Peyer's patch (tissue), 4 donors: ENCODE results near the gene DUOXA1. TPM values are rescaled to one million over a fixed set of nuclear protein-coding genes. Genes with fewer than 3 reads are reported as not detected.
"Not testable (repeated sequence)": the region's sequence is repeated elsewhere in the genome, so short reads cannot be mapped to it uniquely, and the experiment has no call there.

ENCODE experiments used
- DNase-seq, 3 donors: peaks; one replicate each; pipeline ENCODE4 v3.0.0-alpha.2; 2017 to 2019
- H3K27ac ChIP-seq, 4 donors: fragments of 200-600 bp; sonication (generic); one replicate each; pipeline ENCODE4 v1.5.1; 2016 to 2019
- H3K27me3 ChIP-seq, 2 donors: fragments of 200-600 bp; sonication (generic); one replicate each; pipeline ENCODE4 v1.5.1; 2019
- H3K36me3 ChIP-seq, 3 donors: fragments of 200-600 bp; sonication (generic); one replicate each; pipeline ENCODE4 v1.5.1; 2016 to 2019
- H3K4me1 ChIP-seq, 4 donors: fragments of 200-600 bp; sonication (generic); one replicate each; pipeline ENCODE4 v1.5.1; 2016 to 2019
- H3K4me3 ChIP-seq, 4 donors: fragments of 200-600 bp; sonication (generic); 1 replicate in 3 of 4; 2 replicates in 1 of 4; pipeline ENCODE4 v1.5.1; 2016 to 2019; ENCODE audit warnings: mild to moderate bottlenecking in 1 of 4
- H3K9me3 ChIP-seq, 4 donors: fragments of 200-600 bp; sonication (generic); one replicate each; pipeline ENCODE4 v1.5.1; 2016 to 2019; ENCODE audit warnings: mild to moderate bottlenecking in 1 of 4
- CTCF ChIP-seq, 6 experiments: fragments of 450-650 bp in 4 of 6; fragments of 200-600 bp in 2 of 6; sonication (generic) in 1 of 6; IDR thresholded peaks; one replicate each; pipeline ENCODE4 v1.5.1; 2017 to 2019; ENCODE audit warnings: antibody characterized with exemption in 6 of 6, mild to moderate bottlenecking in 3 of 6, moderate library complexity in 1 of 6
- POLR2A ChIP-seq, 2 donors: fragments of 450-650 bp; IDR thresholded peaks; one replicate each; pipeline ENCODE4 v1.5.1; 2017; ENCODE audit warnings: antibody characterized with exemption in 2 of 2, mild to moderate bottlenecking in 2 of 2, moderate library complexity in 2 of 2
- total RNA-seq, 4 donors: library from RNA; depleted of rRNA; stranded (reverse); fragments of >200 nt; gene quantifications; one replicate each; pipeline ENCODE4 v1.1.0, GENCODE V29; 2016

The DUOXA1 gene
- total RNA-seq, 4 donors from 2014 or later, result 1.2 TPM; not detected in 3

- H3K27me3 ChIP-seq, result peaks cover 0 to 7% of the 10 kb centered on the region in 2 donors
- no peak for TF ChIP-seq POLR2A (IDR thresholded peaks at IDR 0.05)
- no peak for TF ChIP-seq CTCF (IDR thresholded peaks at IDR 0.05)
- no peak for DNase-seq
- H3K4me3 ChIP-seq, result no peak overlapping the region
- no peaks in the 10 kb centered on the region for H3K36me3 ChIP-seq
- peaks cover 0 to 7% (median 4%) of the 10 kb centered on the region in 4 donors for H3K4me1 ChIP-seq
- no peaks in the 10 kb centered on the region for H3K9me3 ChIP-seq
- H3K27ac ChIP-seq, result no peak overlapping the region
Observed at GRCh38 chr15:45139770-45140169, 10.1 kb upstream of the DUOXA1 start.

- TF ChIP-seq CTCF (IDR thresholded peaks at IDR 0.05), result no peak
- DNase-seq, result no peak
- Histone ChIP-seq H3K27ac (no peak overlapping the region), H3K4me3 (no peak overlapping the region), H3K4me1 (peaks cover 0 to 9% (median 4%) of the 10 kb centered on the region in 4 donors), H3K9me3 (no peaks in the 10 kb centered on the region), H3K27me3 (peaks cover 0 to 8% of the 10 kb centered on the region in 2 donors), H3K36me3 (no peaks in the 10 kb centered on the region)
Observed at GRCh38 chr15:45138814-45139765, 9.4 kb upstream of the DUOXA1 start.

- H3K27me3 ChIP-seq, result peaks cover 0 to 8% of the 10 kb centered on the region in 2 donors
- no peak for DNase-seq
- H3K4me1 ChIP-seq, result peaks cover 0 to 9% (median 4%) of the 10 kb centered on the region in 4 donors
- no peaks in the 10 kb centered on the region for H3K36me3 ChIP-seq
- no peak overlapping the region for H3K27ac ChIP-seq
- TF ChIP-seq CTCF (IDR thresholded peaks at IDR 0.05), result no peak
- TF ChIP-seq POLR2A (IDR thresholded peaks at IDR 0.05), result no peak
- no peaks in the 10 kb centered on the region for H3K9me3 ChIP-seq
- no peak overlapping the region for H3K4me3 ChIP-seq
Observed at GRCh38 chr15:45137703-45138102, 8.0 kb upstream of the DUOXA1 start.

DNA sequence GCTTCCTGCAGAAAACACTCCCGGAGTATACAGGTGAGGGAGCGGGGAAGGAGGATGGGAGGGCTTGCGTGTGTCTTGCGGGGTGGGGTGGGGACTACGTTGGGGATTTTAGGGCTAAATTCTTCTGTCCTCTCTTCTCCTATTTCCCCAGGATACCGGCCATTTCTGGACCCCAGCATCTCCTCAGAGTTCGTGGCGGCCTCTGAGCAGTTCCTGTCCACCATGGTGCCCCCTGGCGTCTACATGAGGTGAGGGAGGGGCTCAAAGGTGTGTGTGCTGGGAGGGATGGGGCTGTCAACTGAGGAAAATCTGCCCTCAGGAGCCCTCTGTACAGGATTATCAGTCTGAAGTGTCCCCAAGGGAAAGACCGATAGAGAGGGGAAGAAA, 6.7 kb upstream of the DUOXA1 start:
- TF ChIP-seq POLR2A (IDR thresholded peaks at IDR 0.05) (no peak), CTCF (IDR thresholded peaks at IDR 0.05) (peak in 1 of 6 experiments; percentile 17)

DNA sequence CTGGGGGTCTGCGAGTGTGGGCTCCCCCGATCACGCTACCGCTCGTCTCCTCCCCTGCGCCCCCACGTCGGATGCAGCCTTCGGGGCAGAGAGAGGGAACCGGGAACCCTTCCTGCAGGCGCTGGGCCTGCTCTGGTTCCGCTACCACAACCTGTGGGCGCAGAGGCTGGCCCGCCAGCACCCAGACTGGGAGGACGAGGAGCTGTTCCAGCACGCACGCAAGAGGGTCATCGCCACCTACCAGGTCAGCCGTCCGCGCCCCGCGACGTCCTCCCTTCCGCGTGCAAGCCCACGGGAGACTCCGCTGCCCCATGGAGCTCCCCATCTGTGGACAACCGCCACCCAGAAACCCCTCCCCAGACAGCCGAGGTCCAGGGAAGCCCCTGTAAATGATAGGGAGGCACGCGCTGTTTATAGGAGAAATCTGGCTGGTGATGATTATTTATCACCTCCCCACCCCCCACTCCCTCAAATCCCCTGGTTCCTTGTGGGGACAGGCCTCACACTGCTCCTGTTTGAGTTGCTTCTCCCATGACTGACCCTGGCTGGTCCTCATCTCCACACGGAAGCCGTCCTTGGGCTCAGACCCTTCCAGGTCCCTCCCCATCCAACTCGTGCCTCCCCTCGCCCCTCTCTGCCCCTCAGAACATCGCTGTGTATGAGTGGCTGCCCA, 6.2 kb upstream of the DUOXA1 start:
- peak overlapping the region in 2 of 4 donors; percentile 33 to 43 for H3K4me3 ChIP-seq
- not testable (repeated sequence) for H3K9me3 ChIP-seq, H3K4me1 ChIP-seq, H3K27ac ChIP-seq, DNase-seq, H3K36me3 ChIP-seq, H3K27me3 ChIP-seq

More for the DNA sequence above, 6.7 kb upstream of the DUOXA1 start:
- H3K4me1 ChIP-seq, result peaks cover 0 to 9% (median 4%) of the 10 kb centered on the region in 4 donors
- DNase-seq, result no peak
- H3K36me3 ChIP-seq, result no peaks in the 10 kb centered on the region
- H3K27ac ChIP-seq, result no peak overlapping the region
- H3K9me3 ChIP-seq, result no peaks in the 10 kb centered on the region
- H3K27me3 ChIP-seq, result peaks cover 0 to 8% of the 10 kb centered on the region in 2 donors
- H3K4me3 ChIP-seq, result no peak overlapping the region
